ENCODE data around the gene EMC6. TPM values are rescaled to one million over a fixed set of nuclear protein-coding genes. Genes with fewer than 3 reads are reported as not detected.
"Not testable (repeated sequence)": the region's sequence is repeated elsewhere in the genome, so short reads cannot be mapped to it uniquely, and the experiment has no call there.

EMC6 gene
- polyA plus RNA-seq, 1 donor = 20.3 TPM

- DNase-seq = no peak
Observed at GRCh38 chr17:3678821-3679530, 10.4 kb downstream of the EMC6 start.

- no peak for DNase-seq
Observed at GRCh38 chr17:3679531-3680126, 11.0 kb downstream of the EMC6 start.

- no peak for DNase-seq
Observed at GRCh38 chr17:3681057-3681456, 12.4 kb downstream of the EMC6 start.

- no peak for DNase-seq
Observed at GRCh38 chr17:3681565-3681964, 13.0 kb downstream of the EMC6 start.

- DNase-seq = no peak
Observed at GRCh38 chr17:3682033-3682432, 13.4 kb downstream of the EMC6 start.

GRCh38 chr17:3683054-3683511, 14.5 kb downstream of the EMC6 start:
- no peak for DNase-seq

GRCh38 chr17:3685174-3685573, 16.6 kb downstream of the EMC6 start:
- no peak for DNase-seq

- DNase-seq = no peak
Observed at GRCh38 chr17:3688027-3688553, 19.5 kb downstream of the EMC6 start.

- DNase-seq = no peak
Observed at GRCh38 chr17:3688852-3689261, 20.2 kb downstream of the EMC6 start.

- DNase-seq = no peak
Observed at GRCh38 chr17:3689262-3690093, 20.9 kb downstream of the EMC6 start.

- no peak for DNase-seq
Observed at GRCh38 chr17:3690094-3690715, 21.6 kb downstream of the EMC6 start.

GRCh38 chr17:3691617-3692067, 23.0 kb downstream of the EMC6 start:
- no peak for DNase-seq

GRCh38 chr17:3692346-3692745, 23.7 kb downstream of the EMC6 start:
- no peak for DNase-seq

GRCh38 chr17:3693141-3693540, 24.5 kb downstream of the EMC6 start:
- no peak for DNase-seq

GRCh38 chr17:3693829-3694231, 25.2 kb downstream of the EMC6 start:
- no peak for DNase-seq

GRCh38 chr17:3695129-3695722, 26.6 kb downstream of the EMC6 start:
- no peak for DNase-seq

GRCh38 chr17:3695723-3696411, 27.3 kb downstream of the EMC6 start, which contains the start of gene P2RX5:
P2RX5 (minus strand) TSS chr17:3696155; CDS start chr17:3696005, 150 bp downstream.
- no peak for DNase-seq

- no peak for DNase-seq
Observed at GRCh38 chr17:3697103-3697476, 28.5 kb downstream of the EMC6 start.

GRCh38 chr17:3698139-3698538, 29.5 kb downstream of the EMC6 start:
- DNase-seq = no peak

GRCh38 chr17:3699951-3700350, 31.3 kb downstream of the EMC6 start:
- no peak for DNase-seq

- not testable (repeated sequence) for DNase-seq
Observed at GRCh38 chr17:3702041-3702539, 33.5 kb downstream of the EMC6 start.

Data from left kidney (tissue), 2 donors.